HG03460 (cell line): ENCODE data around the gene VWA8.
"Not testable (repeated sequence)": the region's sequence is repeated elsewhere in the genome, so short reads cannot be mapped to it uniquely, and the experiment has no call there.

Experiments
- ATAC-seq: cut with Tn5 transposase; IDR thresholded peaks from one replicate; pipeline ENCODE4 v1.9.1; 2021; ENCODE audit not compliant: unreplicated experiment

VWA8 gene

GRCh38 chr13:41565216-41565615, 395.7 kb downstream of the VWA8 start:
- ATAC-seq, result no peak

GRCh38 chr13:41563984-41564365, 396.9 kb downstream of the VWA8 start:
- ATAC-seq, result no peak

- ATAC-seq, result no peak
Observed at GRCh38 chr13:41563341-41563983, 397.4 kb downstream of the VWA8 start.

GRCh38 chr13:41562541-41563178, 398.2 kb downstream of the VWA8 start:
- no peak for ATAC-seq

GRCh38 chr13:41562083-41562482, 398.8 kb downstream of the VWA8 start:
- no peak for ATAC-seq

GRCh38 chr13:41561170-41561569, 399.7 kb downstream of the VWA8 start:
- no peak for ATAC-seq

GRCh38 chr13:41558781-41559560, 401.9 kb downstream of the VWA8 start:
- ATAC-seq, result no peak

- no peak for ATAC-seq
Observed at GRCh38 chr13:41557719-41558118, 403.2 kb downstream of the VWA8 start.

GRCh38 chr13:41554626-41555386, 406.1 kb downstream of the VWA8 start:
- peak; percentile 91 for ATAC-seq

GRCh38 chr13:41554180-41554579, 406.7 kb downstream of the VWA8 start:
- ATAC-seq, result no peak

- no peak for ATAC-seq
Observed at GRCh38 chr13:41552031-41552430, 408.9 kb downstream of the VWA8 start.

GRCh38 chr13:41550276-41550675, 410.6 kb downstream of the VWA8 start:
- ATAC-seq, result no peak

GRCh38 chr13:41549491-41549890, 411.4 kb downstream of the VWA8 start:
- no peak for ATAC-seq

GRCh38 chr13:41548910-41549309, 412.0 kb downstream of the VWA8 start:
- ATAC-seq, result no peak

GRCh38 chr13:41548031-41548430, 412.9 kb downstream of the VWA8 start:
- ATAC-seq, result no peak

- ATAC-seq, result no peak
Observed at GRCh38 chr13:41547251-41548000, 413.5 kb downstream of the VWA8 start.

GRCh38 chr13:41546372-41547190, 414.3 kb downstream of the VWA8 start:
- ATAC-seq, result no peak

GRCh38 chr13:41545432-41545707, 415.5 kb downstream of the VWA8 start:
- no peak for ATAC-seq

- no peak for ATAC-seq
Observed at GRCh38 chr13:41543664-41544300, 417.1 kb downstream of the VWA8 start.

GRCh38 chr13:41542799-41543198, 418.1 kb downstream of the VWA8 start:
- not testable (repeated sequence) for ATAC-seq
